ENCODE data around the gene ATIC. TPM values are rescaled to one million over a fixed set of nuclear protein-coding genes. Genes with fewer than 3 reads are reported as not detected.

ATIC gene
- total and polyA plus RNA-seq, 9 donors, result 20.8 to 126 (median 63.7) TPM

- no peak overlapping the region for H3K27ac ChIP-seq
- no peak for DNase-seq
- no peaks in the 10 kb centered on the region for H3K9me3 ChIP-seq
- H3K27me3 ChIP-seq, result no peaks in the 10 kb centered on the region
- 78 to 91% (median 86%) methylated on average over 1 of the region's 1 CpG for WGBS, 3 donors
- H3K36me3 ChIP-seq, result no peaks in the 10 kb centered on the region
- no peaks in the 10 kb centered on the region for H3K4me1 ChIP-seq (ENCODE audit: insufficient read depth)
- intact Hi-C loops (cut with DNase I), result no loop called here
- H3K4me3 ChIP-seq, result no peak overlapping the region
- TF ChIP-seq CTCF (IDR thresholded peaks at IDR 0.05) (no peak), EP300 (IDR thresholded peaks at IDR 0.05) (no peak), POLR2A (IDR thresholded peaks at IDR 0.05) (no peak)
Observed at GRCh38 chr2:215283221-215283620, 28.6 kb upstream of the ATIC start.

- WGBS, 3 donors, result 82 to 88% (median 87%) methylated on average over 2 of the region's 2 CpGs
Observed at GRCh38 chr2:215286309-215286708, 25.6 kb upstream of the ATIC start.

GRCh38 chr2:215288112-215288815 lies 23.6 kb upstream of the ATIC start:
- no peak overlapping the region for H3K27ac ChIP-seq
- H3K9me3 ChIP-seq, result no peaks in the 10 kb centered on the region
- H3K27me3 ChIP-seq, result no peaks in the 10 kb centered on the region
- H3K4me1 ChIP-seq (ENCODE audit: insufficient read depth), result no peaks in the 10 kb centered on the region
- H3K36me3 ChIP-seq, result no peaks in the 10 kb centered on the region
- 61 to 71% (median 67%) methylated on average over 6 of the region's 6 CpGs for WGBS, 3 donors
- TF ChIP-seq EP300 (IDR thresholded peaks at IDR 0.05) (no peak), CTCF (IDR thresholded peaks at IDR 0.05) (no peak), POLR2A (IDR thresholded peaks at IDR 0.05) (no peak)
- intact Hi-C loops (cut with DNase I), result no loop called here
- no peak for DNase-seq
- H3K4me3 ChIP-seq, result no peak overlapping the region

More at GRCh38 chr2:215286309-215286708, 25.6 kb upstream of the ATIC start:
- intact Hi-C loops (cut with DNase I), result no loop called here
- H3K27me3 ChIP-seq, result no peaks in the 10 kb centered on the region
- no peaks in the 10 kb centered on the region for H3K36me3 ChIP-seq
- no peaks in the 10 kb centered on the region for H3K4me1 ChIP-seq (ENCODE audit: insufficient read depth)
- no peaks in the 10 kb centered on the region for H3K9me3 ChIP-seq
- no peak overlapping the region for H3K4me3 ChIP-seq
- no peak for DNase-seq
- no peak for TF ChIP-seq CTCF (IDR thresholded peaks at IDR 0.05)
- TF ChIP-seq EP300 (IDR thresholded peaks at IDR 0.05), result no peak
- TF ChIP-seq POLR2A (IDR thresholded peaks at IDR 0.05), result no peak
- no peak overlapping the region for H3K27ac ChIP-seq

- no peaks in the 10 kb centered on the region for H3K4me1 ChIP-seq (ENCODE audit: insufficient read depth)
- H3K27me3 ChIP-seq, result no peaks in the 10 kb centered on the region
- no peak overlapping the region for H3K4me3 ChIP-seq
- H3K27ac ChIP-seq, result no peak overlapping the region
- H3K36me3 ChIP-seq, result no peaks in the 10 kb centered on the region
- intact Hi-C loops (cut with DNase I), result no loop called here
- H3K9me3 ChIP-seq, result no peaks in the 10 kb centered on the region
- TF ChIP-seq EP300 (IDR thresholded peaks at IDR 0.05) (no peak), POLR2A (IDR thresholded peaks at IDR 0.05) (no peak), CTCF (IDR thresholded peaks at IDR 0.05) (no peak)
- DNase-seq, result no peak
- 90 to 94% (median 91%) methylated on average over 3 of the region's 3 CpGs for WGBS, 3 donors
Observed at GRCh38 chr2:215290980-215291599, 20.8 kb upstream of the ATIC start.

All from ovary (tissue), 9 donors.